Measurements from ENCODE around the gene CXCR3.
A peak's percentile ranks its signal among the peaks of the same experiment; 100 is the strongest.
"Not testable (repeated sequence)": the region's sequence is repeated elsewhere in the genome, so short reads cannot be mapped to it uniquely, and the experiment has no call there.

CXCR3 gene

DNA sequence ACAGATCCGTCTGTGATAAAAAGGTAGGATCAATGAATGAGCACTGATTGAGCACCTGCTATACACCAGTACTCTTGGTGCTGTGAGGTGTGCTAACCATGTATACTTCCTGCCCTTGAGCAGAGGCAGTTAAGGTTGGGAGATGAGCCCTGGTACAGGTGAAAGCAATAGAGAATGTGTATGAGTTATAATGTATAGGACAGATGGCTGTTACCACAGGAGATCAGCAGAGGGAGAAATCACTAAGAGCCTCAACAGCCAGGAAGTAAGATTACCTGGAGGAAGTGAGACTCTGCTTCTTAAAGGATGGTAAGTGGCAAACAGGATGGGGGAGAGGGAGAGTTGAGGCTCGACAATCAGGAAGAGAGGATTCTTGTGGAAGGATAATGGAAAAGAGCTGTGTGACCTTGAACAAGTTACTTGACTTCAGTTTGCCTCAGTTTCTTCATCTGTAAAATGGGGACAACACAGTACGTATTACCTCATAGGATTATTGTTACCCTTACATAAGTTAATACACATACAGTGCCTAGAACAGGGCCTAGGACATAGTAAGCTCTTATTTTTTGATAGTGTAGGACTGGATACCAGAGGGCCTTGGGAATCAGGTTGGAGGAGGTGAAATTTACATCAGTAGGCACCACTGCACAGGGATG, 9.1 kb downstream of the CXCR3 start:
- DNase-seq: peak in 2 of 6 experiments; percentile 3 to 22

DNA sequence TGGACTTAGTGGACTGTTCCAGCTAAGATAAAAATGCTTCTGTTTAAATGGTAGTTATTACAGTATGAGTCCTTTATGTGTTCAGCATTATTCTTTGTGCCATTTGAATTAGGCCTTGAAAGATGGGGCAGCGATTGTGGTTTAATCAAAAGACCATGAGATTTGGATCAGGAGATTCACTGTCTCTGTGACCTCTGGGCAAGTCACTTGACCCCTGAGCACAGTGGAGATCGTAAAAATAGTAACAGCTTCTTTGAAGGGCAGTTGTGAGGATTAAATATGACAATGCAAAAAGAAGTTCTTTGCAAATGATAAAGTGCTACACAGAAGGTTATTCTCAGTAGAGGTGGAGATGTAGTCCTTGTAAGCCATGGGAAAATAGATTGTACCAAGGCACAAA, 10.8 kb downstream of the CXCR3 start:
- DNase-seq: no peak

DNA sequence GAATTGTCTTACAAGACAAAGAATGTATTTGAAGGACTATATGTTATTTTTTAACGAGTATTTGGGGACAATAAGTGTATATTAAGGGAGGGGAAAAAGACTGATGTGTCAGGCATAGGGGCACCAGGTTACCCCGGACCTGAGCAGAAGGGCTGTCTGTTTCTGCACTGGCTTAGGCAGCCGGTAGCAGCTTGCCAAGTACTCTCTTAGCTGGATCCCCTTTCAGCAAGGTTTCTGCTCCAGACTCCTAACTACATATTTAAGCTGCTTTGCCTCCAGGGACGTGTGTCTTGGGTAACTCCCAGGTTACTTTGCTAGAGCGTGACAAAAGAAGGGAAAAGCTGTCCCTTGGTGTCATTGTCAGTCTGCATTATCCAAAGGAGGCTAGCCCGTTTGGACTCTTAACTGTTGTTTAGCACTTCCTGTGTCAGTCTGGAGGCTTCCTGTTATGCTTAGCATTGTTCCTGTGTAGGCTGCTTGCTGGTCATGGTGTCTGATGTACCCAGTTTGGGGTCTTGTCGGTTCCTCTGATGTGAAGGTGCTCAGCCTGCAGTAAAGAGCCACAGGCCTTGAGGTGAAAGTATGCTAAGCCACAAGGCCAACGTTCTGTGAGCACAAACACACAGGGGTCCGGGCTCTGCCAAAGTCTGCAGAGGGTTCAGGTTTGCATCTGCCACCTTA, 11.6 kb downstream of the CXCR3 start:
- DNase-seq: peak in 3 of 6 experiments; percentile 0 to 8 (median 8)

DNA sequence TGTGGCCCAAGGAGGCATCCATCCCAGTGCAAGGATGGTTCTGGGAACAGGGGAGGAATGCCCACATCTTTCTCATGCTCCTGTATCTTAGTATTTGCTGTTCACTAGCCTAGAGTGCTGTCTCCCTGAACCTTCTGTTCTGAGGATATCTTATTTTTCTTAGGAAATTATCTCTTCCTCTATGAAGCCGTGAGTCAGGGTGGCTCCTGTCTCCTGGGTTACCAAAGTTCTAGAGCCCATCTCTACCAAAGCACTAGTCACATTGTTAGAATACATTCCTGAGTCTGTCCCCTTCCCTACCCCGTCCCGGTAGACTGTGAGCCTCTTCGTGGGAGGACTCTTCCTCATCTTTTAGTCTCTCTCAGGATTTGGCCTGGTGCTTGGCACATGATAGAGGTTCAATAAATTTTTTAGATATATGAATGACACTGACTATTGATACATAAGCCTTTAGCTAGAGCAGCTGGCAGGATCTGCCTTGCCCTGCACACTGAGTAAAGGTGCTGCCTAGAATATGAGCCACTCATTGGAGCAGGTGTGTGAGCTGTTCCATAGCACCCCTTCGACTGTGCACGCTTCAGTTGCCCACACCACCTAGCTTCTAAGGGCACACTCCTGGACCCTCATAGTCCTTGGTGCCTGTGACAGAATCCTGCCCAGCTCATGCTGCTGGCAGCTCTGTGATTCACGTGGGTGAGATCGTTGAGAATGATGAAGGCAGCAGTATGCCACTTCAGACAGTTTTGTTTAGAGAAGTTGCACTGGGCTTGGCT, 13.3 kb downstream of the CXCR3 start:
- DNase-seq: no peak

DNA sequence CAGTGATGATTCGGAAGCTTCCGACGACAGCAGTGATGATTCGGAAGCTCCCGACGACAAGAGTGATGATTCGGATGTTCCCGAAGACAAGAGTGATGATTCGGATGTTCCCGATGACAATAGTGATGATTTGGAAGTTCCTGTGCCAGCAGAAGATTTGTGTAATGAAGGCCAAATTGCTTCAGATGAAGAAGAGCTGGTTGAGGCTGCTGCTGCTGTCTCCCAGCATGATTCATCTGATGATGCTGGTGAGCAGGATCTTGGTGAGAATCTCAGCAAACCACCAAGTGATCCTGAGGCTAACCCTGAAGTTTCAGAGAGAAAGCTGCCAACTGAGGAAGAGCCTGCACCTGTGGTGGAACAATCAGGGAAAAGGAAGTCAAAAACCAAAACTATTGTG, 14.2 kb downstream of the CXCR3 start:
- DNase-seq: no peak

DNA sequence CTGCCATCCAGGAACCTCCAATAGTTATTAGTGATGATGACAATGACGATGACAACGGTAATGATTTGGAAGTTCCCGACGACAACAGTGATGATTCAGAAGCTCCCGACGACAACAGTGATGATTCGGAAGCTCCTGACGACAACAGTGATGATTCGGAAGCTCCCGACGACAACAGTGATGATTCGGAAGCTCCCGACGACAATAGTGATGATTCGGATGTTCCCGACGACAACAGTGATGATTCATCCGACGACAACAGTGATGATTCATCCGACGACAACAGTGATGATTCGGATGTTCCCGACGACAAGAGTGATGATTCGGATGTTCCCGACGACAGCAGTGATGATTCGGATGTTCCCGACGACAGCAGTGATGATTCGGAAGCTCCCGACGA, 14.7 kb downstream of the CXCR3 start:
- DNase-seq: no peak

DNA sequence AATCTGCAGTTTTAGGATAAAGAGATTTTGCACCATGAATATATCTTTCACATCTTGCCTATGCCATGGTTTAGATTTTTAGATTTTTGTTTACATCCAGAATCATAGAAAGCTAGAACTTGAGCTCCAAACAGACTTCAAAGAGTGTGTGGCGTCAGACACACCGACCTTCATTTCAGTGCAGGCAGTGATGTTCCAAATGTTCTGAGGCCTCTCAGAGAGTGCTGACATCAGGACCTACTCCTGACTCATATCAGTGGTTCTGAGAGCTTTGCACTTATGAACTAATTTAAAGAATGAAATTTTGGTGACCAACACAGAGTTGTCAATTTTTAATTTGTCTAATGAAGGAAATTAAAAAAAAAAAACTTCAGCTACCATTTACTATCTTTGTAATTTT, 18.3 kb downstream of the CXCR3 start:
- no peak for DNase-seq

DNA sequence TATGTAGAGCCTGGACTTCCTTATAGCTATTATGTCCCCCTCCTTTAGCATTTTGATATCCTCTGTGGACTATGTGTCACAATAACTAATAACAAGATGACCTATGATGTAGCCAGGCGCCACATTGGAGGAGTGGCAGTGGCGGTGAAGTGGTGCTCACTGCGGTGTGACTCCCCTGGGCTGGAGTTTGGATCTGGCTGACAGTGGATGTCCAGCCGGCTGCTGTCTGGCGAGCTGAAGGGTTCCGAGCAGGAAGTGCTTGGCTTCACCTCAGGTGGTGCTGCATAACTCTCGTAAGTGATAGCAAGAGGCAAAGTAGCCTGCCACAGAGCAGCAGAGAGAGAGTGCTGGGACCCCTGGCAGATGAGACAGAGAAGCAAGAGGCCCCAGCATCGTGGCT, 25.1 kb downstream of the CXCR3 start:
- not testable (repeated sequence) for DNase-seq

DNA sequence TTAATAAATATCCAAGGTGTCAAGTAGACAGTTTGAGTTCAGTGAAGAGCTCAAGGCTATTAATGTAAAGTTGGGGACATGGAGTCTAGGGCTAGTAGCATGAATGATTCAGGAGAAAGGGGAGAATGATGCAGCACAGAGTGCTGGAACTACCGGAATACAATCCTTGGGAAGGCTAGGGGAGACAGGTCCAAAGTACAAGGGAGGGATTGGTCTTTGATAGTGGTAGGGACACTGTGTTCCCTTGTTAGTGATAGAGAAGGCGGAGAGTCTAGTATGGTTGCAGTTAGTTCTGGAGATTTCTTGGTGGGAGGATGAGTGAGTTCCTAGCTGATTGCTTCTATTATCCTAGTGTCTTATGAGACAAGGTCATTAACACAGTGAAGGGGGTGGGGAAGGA, 31.4 kb downstream of the CXCR3 start:
- DNase-seq: no peak

DNA sequence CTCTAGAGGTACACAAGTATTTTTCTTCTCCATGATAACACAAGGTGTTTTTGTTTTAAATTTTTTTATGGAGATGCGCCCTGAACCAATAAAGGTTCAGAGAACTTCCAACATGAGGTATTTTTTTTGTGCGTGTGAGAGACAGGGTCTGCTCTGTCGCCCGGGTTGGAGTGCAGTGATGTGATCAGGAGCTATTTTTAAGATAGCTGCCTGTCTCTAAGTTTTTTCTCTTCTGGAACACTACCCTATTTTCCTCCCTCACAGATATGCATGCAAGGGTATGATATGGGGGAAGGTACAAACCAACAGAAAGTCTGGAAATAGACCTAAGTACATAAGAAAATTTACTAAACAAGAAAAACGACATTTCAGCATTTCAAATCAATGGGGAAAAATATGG, 37.1 kb downstream of the CXCR3 start:
- no peak for DNase-seq

DNA sequence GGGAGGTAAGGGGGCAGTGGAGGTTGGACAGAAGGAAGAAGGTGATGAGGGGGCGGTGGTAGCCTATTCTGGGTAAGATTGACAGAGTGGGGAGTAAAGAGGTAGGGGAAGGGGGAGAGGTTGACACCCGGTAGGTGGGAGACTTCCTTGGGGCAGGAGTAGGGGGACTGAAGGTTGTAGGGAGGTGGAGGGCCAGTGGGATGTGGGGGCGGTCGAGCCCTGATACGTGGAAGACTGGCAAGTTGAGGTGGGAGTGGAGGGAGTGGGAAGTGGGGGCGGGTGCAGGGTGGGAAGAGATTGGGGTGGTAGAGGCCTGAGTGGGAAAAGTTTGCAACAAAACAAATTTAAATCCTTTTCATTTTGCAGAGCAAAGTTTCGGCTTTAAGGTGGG, 38.3 kb downstream of the CXCR3 start:
- DNase-seq: no peak

DNA sequence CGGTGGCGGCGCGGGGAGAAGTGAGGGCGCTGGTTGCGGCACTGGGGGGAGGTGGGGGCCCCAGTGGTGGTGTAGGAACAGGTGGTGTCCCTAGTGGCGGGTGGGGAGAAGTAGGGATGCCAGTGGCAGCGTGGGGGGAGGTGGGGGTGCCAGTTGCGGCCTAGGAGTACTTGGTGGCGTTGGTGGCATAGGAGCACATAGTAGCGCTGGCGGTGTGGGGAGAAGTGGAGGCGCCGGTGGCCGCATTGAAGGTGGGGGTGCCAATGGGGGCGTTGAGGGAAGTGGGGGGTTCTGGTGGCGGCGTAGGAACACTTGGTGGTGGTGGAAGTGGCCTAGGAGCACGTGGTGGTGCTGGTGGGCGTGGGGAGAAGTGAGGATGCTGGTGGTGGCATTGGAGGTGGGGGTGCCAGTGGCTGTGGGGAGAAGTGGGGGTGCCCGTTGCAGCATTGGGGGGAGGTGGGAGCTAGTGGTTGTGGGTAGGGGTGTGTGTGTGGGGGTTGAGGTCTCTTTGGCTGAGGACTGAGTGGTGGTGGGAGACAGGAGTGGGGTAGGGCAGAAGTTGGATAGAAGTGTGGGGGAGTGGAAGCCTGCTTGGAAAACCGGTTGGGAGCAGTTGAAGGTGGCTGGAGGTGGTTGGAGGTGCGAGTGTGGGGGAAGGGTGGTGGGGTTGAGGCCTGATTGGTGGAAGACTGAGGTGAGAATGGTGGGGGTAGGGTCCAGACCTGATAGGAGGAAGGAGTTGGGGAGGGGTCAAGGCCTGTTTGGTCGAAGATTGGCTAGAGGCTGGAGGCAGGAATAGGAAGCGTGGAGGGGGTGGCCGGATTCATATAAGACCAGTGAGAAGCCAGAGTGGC, 38.9 kb downstream of the CXCR3 start:
- no peak for DNase-seq

DNA sequence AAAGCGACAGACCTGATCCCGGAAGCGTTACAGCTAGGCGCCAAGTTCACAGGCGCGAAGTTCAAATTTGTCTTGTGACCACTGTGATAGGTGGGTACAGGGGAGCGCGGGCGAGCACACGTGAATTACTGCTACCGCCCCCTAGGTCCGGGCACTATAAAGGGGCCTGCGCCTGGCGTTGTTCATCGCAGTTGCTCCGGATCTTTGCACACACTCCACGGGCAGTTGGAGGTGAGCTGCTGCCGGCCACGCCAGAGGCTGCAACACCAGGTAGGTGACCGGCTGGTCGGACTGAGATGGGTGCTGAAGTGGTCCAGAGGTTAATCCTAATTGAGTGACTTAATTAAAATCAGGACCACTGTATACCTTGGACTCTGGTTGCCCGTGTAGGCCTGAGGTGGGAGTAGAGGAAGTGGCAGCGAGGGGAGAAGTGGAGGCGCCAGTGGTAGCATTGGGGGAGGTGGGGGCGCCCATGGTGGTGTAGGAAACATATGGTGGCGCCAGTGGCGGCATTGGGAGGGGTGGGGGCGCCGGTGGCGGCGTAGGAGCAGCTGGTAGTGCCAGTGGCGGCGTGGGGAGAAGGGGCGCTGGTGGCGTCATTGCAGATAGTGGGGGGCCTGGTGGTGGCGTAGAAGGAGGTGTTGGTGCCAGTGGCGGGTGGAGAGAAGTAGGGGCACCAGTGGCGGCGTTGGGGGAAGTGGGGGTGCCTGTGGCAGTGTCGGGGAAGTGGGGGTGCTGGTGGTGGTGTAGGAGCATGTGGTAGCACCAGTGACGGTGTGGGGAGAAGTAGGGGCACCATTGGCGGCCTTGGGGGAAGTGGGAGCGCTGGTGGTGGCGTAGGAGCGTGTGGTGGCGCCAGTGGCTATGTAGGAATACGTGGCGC, 39.8 kb downstream of the CXCR3 start, which contains the start of gene GCNA:
Gene GCNA, plus strand, starts transcription at position 185 of the 883 bp plus-strand sequence. CDS start 2,385 bp downstream, outside the sequence.
- DNase-seq: no peak

DNA sequence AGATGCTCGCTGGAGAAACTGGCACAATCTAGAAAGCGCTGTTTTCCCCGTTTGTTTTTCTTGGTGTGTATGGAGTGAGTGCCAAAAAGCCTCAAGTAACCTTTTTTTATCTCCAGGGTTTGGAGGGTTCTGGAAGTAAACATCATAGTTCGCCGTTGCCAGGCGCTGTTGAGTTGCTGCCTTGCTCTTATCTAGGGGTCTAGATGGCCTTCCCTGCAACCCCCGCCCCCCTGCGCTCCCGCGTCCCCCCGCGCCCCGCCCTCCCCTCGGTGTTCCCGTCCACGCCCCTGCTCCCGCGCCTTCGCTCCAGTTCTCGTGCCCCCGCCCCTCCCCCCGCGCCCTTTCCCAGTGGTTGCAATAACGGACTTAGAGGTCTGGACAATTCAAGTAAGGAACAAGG, 40.6 kb downstream of the CXCR3 start:
- no peak for DNase-seq

DNA sequence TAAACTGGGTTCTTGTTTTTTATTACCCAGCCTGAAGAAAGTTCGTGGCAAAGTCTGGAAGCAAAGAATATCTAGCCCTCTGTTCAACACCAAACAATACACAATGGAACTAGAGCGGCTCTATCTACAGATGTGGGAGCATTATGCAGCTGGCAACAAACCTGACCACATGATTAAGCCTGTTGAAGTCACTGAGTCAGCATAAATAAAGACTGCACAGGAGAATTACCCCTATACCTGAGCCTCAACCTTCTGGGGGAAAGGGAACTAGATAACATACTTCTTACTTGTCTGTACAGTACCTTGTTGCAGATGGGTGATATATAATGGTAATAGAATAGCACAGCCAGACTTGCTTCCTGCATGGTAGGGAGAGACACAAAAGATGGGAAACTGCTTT, 44.7 kb downstream of the CXCR3 start:
- no peak for DNase-seq

DNA sequence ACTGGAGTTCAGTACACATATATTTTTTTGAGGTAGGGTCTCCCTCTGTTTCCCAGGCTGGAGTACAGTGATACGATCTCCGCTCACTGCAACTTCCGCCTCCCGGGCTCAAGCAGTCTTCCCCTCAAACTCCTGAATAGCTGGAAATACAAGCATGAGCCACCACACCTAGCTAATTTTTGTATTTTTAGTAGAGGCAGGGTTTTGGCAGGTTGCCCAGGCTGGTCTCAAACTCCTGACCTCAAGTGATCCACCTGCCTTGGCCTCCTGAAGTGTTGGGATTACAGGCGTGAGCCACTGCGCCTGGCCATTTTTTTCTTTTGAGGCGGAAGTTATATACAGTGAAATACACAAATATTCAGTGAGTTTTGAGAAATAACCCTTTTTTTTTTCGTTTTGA, 46.9 kb downstream of the CXCR3 start:
- not testable (repeated sequence) for DNase-seq
